Coronary artery (tissue), 2 donors: ENCODE data around the gene CGNL1.

Experiments used
- DNase-seq: peaks from one replicate; pipeline ENCODE4 v3.0.0-alpha.2; 2017; ENCODE audit warnings: low spot score
- H3K27ac ChIP-seq, 2 donors: fragments of 200-600 bp; sonication (generic); one replicate each; pipeline ENCODE4 v1.5.1; 2016 to 2019
- H3K4me3 ChIP-seq: fragments of 200-600 bp; sonication (generic); 2 replicates; pipeline ENCODE4 v1.5.1; 2016; ENCODE audit warnings: mild to moderate bottlenecking, moderate library complexity
- CTCF ChIP-seq: fragments of 200-600 bp; sonication (generic); IDR thresholded peaks from one replicate; pipeline ENCODE4 v1.5.1; 2019; ENCODE audit warnings: antibody characterized with exemption

CGNL1 gene

GRCh38 chr15:57472861-57473260 lies 96.6 kb downstream of the CGNL1 start:
- TF ChIP-seq CTCF, result no peak
- Histone ChIP-seq H3K4me3 (no peak overlapping the region), H3K27ac (no peak overlapping the region)
- DNase-seq, result no peak

- H3K27ac ChIP-seq, result peak overlapping the region in 1 of 2 donors; percentile 68
- DNase-seq, result no peak
- no peak for TF ChIP-seq CTCF
Measured at GRCh38 chr15:57476533-57476975, 100.2 kb downstream of the CGNL1 start.

GRCh38 chr15:57477736-57478522 lies 101.6 kb downstream of the CGNL1 start:
- no peak for DNase-seq
- Histone ChIP-seq H3K27ac (peak overlapping the region in 1 of 2 donors; percentile 68), H3K4me3 (no peak overlapping the region)
- no peak for TF ChIP-seq CTCF

More at GRCh38 chr15:57476533-57476975, 100.2 kb downstream of the CGNL1 start:
- H3K4me3 ChIP-seq, result no peak overlapping the region

GRCh38 chr15:57479005-57479404 lies 102.7 kb downstream of the CGNL1 start:
- H3K27ac ChIP-seq, result no peak overlapping the region

GRCh38 chr15:57481038-57481705 lies 104.9 kb downstream of the CGNL1 start:
- H3K27ac ChIP-seq, result no peak overlapping the region
- no peak for TF ChIP-seq CTCF
- DNase-seq, result no peak
- no peak overlapping the region for H3K4me3 ChIP-seq

More at GRCh38 chr15:57479005-57479404, 102.7 kb downstream of the CGNL1 start:
- no peak for DNase-seq
- H3K4me3 ChIP-seq, result no peak overlapping the region
- TF ChIP-seq CTCF, result no peak

GRCh38 chr15:57485869-57486268 lies 109.6 kb downstream of the CGNL1 start:
- H3K27ac ChIP-seq, result no peak overlapping the region
- DNase-seq, result no peak
- TF ChIP-seq CTCF, result no peak
- H3K4me3 ChIP-seq, result no peak overlapping the region
